HEK293T (cell line): ENCODE data around the gene SPP1.

Source experiments
- CTCF ChIA-PET: fragments of 350-600 bp; formaldehyde crosslinking; extraction: SDS; loops from one replicate; lab custom pipeline; 2021; ENCODE audit warnings: antibody characterized with exemption, inconsistent platforms; lab: Yijun Ruan, JAX
- POLR2A ChIA-PET: fragments of 350-600 bp; formaldehyde crosslinking; extraction: SDS; loops from one replicate; lab custom pipeline; 2020; ENCODE audit warnings: antibody characterized with exemption, inconsistent platforms; lab: Yijun Ruan, JAX
- DNase-seq: peaks from one replicate; pipeline ENCODE4 v3.0.0; 2012; ENCODE audit warnings: mixed read lengths; ENCODE audit errors: extremely low spot score
- ARNT ChIP-seq: fragments of 450-650 bp; IDR thresholded peaks from 2 replicates; pipeline ENCODE4 v1.6.1; 2017; ENCODE audit warnings: mild to moderate bottlenecking
- BHLHE40 ChIP-seq: fragments of 450-650 bp; IDR thresholded peaks from 2 replicates; pipeline ENCODE4 v1.6.1; 2016; ENCODE audit warnings: mild to moderate bottlenecking, moderate library complexity, borderline replicate concordance
- CTBP1 ChIP-seq: fragments of 450-650 bp; IDR thresholded peaks from 2 replicates; pipeline ENCODE4 v1.6.1; 2016; ENCODE audit warnings: borderline replicate concordance
- ELF4 ChIP-seq: fragments of 450-650 bp; IDR thresholded peaks from 2 replicates; pipeline ENCODE4 v1.6.1; 2017; ENCODE audit warnings: antibody characterized with exemption
- FOXA1 ChIP-seq: fragments of 450-650 bp; IDR thresholded peaks from 2 replicates; pipeline ENCODE4 v1.6.1; 2016; ENCODE audit warnings: mild to moderate bottlenecking
- FOXK2 ChIP-seq: fragments of 450-650 bp; IDR thresholded peaks from 2 replicates; pipeline ENCODE4 v1.6.1; 2016; ENCODE audit warnings: mild to moderate bottlenecking
- FOXM1 ChIP-seq: fragments of 450-650 bp; IDR thresholded peaks from 2 replicates; pipeline ENCODE4 v1.6.1; 2017; ENCODE audit warnings: mild to moderate bottlenecking, borderline replicate concordance
- HDGF ChIP-seq: fragments of 450-650 bp; IDR thresholded peaks from 2 replicates; pipeline ENCODE4 v1.6.1; 2017; ENCODE audit warnings: antibody characterized with exemption, borderline replicate concordance
- L3MBTL2 ChIP-seq: fragments of 450-650 bp; conservative IDR thresholded peaks from 2 replicates; pipeline ENCODE4 v1.6.1; 2016; ENCODE audit warnings: mild to moderate bottlenecking
- LEF1 ChIP-seq: fragments of 450-650 bp; IDR thresholded peaks from 2 replicates; pipeline ENCODE4 v1.6.1; 2017; ENCODE audit warnings: mild to moderate bottlenecking, borderline replicate concordance
- NFRKB ChIP-seq: fragments of 450-650 bp; IDR thresholded peaks from 2 replicates; pipeline ENCODE4 v1.6.1; 2016; ENCODE audit warnings: mild to moderate bottlenecking, moderate library complexity
- PKNOX1 ChIP-seq: fragments of 450-650 bp; IDR thresholded peaks from 2 replicates; pipeline ENCODE4 v1.6.1; 2016
- SP1 ChIP-seq: fragments of 450-650 bp; IDR thresholded peaks from 2 replicates; pipeline ENCODE4 v1.6.1; 2017
- SUZ12 ChIP-seq: fragments of 450-650 bp; IDR thresholded peaks from 2 replicates; pipeline ENCODE4 v1.6.1; 2016; ENCODE audit warnings: mild to moderate bottlenecking
- TARDBP ChIP-seq: fragments of 450-650 bp; IDR thresholded peaks from 2 replicates; pipeline ENCODE4 v1.6.1; 2016
- ZNF384 ChIP-seq: fragments of 450-650 bp; IDR thresholded peaks from 2 replicates; pipeline ENCODE4 v1.6.1; 2016

The SPP1 gene

GRCh38 chr4:88027611-88028608, 52.4 kb downstream of the SPP1 start:
- no peak for DNase-seq
- ChIA-PET CTCF (no interaction called here), POLR2A (no interaction called here)
- no peak for TF ChIP-seq NFRKB
- no peak for TF ChIP-seq HDGF
- TF ChIP-seq FOXK2 = no peak
- TF ChIP-seq FOXA1 = no peak
- TF ChIP-seq L3MBTL2 = no peak
- no peak for TF ChIP-seq ZNF384
- no peak for TF ChIP-seq FOXM1
- no peak for TF ChIP-seq SP1
- TF ChIP-seq SUZ12 = no peak
- TF ChIP-seq LEF1 = no peak
- TF ChIP-seq CTBP1 = no peak
- no peak for TF ChIP-seq PKNOX1
- no peak for TF ChIP-seq ARNT
- no peak for TF ChIP-seq ELF4
- TF ChIP-seq TARDBP = no peak

DNA sequence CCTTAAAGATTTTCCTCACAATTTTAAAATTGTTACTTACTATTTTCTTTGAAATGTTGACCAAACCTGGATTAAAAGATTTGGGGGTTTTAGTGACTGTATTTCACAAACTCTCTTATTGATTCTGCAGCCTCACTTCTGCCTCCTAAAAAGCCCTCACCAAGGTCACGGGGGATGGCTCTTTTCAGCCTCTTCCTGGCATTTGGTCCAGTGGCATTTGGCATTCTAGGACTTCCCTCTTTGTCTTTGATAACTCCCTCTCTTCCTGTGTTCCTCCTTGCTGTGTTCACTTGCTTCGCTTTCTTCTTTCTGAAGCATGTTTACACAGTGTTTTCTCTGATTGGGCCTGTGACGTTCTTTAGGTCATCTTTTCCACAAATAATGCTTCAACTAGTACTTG, 53.4 kb downstream of the SPP1 start:
- DNase-seq = no peak
- TF ChIP-seq LEF1 (no peak), SUZ12 (no peak), FOXK2 (no peak), CTBP1 (no peak), L3MBTL2 (no peak), HDGF (no peak), ARNT (no peak), PKNOX1 (no peak), FOXA1 (no peak), ELF4 (no peak), FOXM1 (no peak), TARDBP (no peak)
- ChIA-PET POLR2A (no interaction called here), CTCF (no interaction called here)

DNA sequence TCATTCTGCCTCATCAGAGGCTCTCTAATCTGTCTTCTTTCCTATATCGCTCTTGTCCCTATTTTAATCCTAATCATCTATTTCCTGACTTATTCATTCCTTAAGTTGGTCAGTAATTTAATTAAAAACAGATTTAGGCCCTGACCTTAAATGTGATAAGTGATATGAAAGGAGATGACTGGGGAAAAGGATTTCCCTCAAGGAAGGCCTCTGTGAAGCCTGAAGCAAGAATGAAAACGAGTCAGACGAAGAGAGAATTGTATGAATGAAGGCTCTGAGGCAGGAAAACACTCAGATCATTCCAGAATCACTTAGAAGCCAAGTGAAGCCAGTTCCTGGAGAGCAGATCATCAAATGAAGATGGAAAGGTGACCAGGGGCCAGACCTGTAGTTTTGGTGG, 54.0 kb downstream of the SPP1 start:
- ChIA-PET POLR2A (no interaction called here), CTCF (interaction anchor here (0.5 kb wide), 1 partner anchor 173 kb away, joined by 3 read pairs; no protein-coding TSS in a partner anchor)
- TF ChIP-seq FOXM1 = no peak
- no peak for TF ChIP-seq NFRKB
- no peak for TF ChIP-seq ZNF384
- no peak for TF ChIP-seq ELF4
- TF ChIP-seq FOXK2 = no peak
- no peak for TF ChIP-seq SUZ12
- no peak for TF ChIP-seq SP1
- TF ChIP-seq CTBP1 = no peak
- no peak for TF ChIP-seq PKNOX1
- TF ChIP-seq HDGF = no peak
- TF ChIP-seq FOXA1 = no peak
- TF ChIP-seq BHLHE40 = no peak
- TF ChIP-seq TARDBP = no peak
- TF ChIP-seq L3MBTL2 = no peak
- no peak for TF ChIP-seq ARNT
- TF ChIP-seq LEF1 = no peak
- no peak for DNase-seq

GRCh38 chr4:88030565-88031310, 55.2 kb downstream of the SPP1 start:
- CTCF ChIA-PET = interaction anchor here (1.1 kb wide), 1 partner anchor 181 kb away, joined by 4 read pairs; no protein-coding TSS in a partner anchor
- POLR2A ChIA-PET = no interaction called here
- DNase-seq = no peak
- TF ChIP-seq FOXM1 = no peak
- no peak for TF ChIP-seq L3MBTL2
- no peak for TF ChIP-seq ZNF384
- TF ChIP-seq SP1 = no peak
- TF ChIP-seq HDGF = no peak
- no peak for TF ChIP-seq FOXA1
- no peak for TF ChIP-seq NFRKB
- TF ChIP-seq ELF4 = no peak
- TF ChIP-seq BHLHE40 = no peak
- TF ChIP-seq SUZ12 = no peak
- no peak for TF ChIP-seq FOXK2
